DOHH2 (cell line): ENCODE measurements around the gene RGS7.

Experiments used
- H3F3A ChIP-seq: fragments of 200-600 bp; sonication (generic), shearing (Covaris generic); 2 replicates; pipeline ENCODE4 v1.6.0; 2016; ENCODE audit warnings: antibody characterized with exemption, mild to moderate bottlenecking; ENCODE audit not compliant: control insufficient read depth, insufficient read depth
- H3K27ac ChIP-seq: fragments of 200-600 bp; sonication (generic); 2 replicates; pipeline ENCODE4 v1.5.1; 2014; ENCODE audit warnings: low read depth, mild to moderate bottlenecking, low read length, moderate library complexity
- H3K27me3 ChIP-seq: fragments of 200-600 bp; sonication (generic); 2 replicates; pipeline ENCODE4 v1.6.1; 2014; ENCODE audit warnings: mild to moderate bottlenecking, low read length, mixed read lengths; ENCODE audit not compliant: control insufficient read depth
- H3K36me3 ChIP-seq: fragments of 200-600 bp; sonication (generic); 2 replicates; pipeline ENCODE4 v1.6.1; 2014; ENCODE audit warnings: mild to moderate bottlenecking, low read length, moderate library complexity, mixed read lengths; ENCODE audit not compliant: control insufficient read depth
- H3K4me1 ChIP-seq: fragments of 200-600 bp; sonication (generic); 2 replicates; pipeline ENCODE4 v1.6.1; 2014; ENCODE audit warnings: mild to moderate bottlenecking, low read length, mixed read lengths; ENCODE audit not compliant: control insufficient read depth
- H3K4me2 ChIP-seq: fragments of 200-600 bp; sonication (generic); 2 replicates; pipeline ENCODE4 v1.6.0; 2014; ENCODE audit warnings: mild to moderate bottlenecking, low read length, moderate library complexity
- H3K4me3 ChIP-seq: fragments of 200-600 bp; sonication (generic); 2 replicates; pipeline ENCODE4 v1.5.1; 2014; ENCODE audit warnings: mild to moderate bottlenecking, low read length, mixed read lengths
- H3K79me2 ChIP-seq: fragments of 200-600 bp; sonication (generic); 2 replicates; pipeline ENCODE4 v1.6.1; 2014; ENCODE audit warnings: mild to moderate bottlenecking, low read length, mixed read lengths; ENCODE audit not compliant: control insufficient read depth
- H3K9me2 ChIP-seq: fragments of 200-600 bp; sonication (generic); replicated peaks from 2 replicates; pipeline ENCODE4 v1.6.1; 2014; ENCODE audit warnings: mild to moderate bottlenecking, low read length, mixed read lengths; ENCODE audit not compliant: control insufficient read depth
- H3K9me3 ChIP-seq: fragments of 200-600 bp; sonication (generic); 2 replicates; pipeline ENCODE4 v1.6.1; 2014; ENCODE audit warnings: antibody characterized with exemption, low read length, mixed read lengths; ENCODE audit not compliant: control insufficient read depth, insufficient read depth
- H4K20me1 ChIP-seq: fragments of 200-600 bp; sonication (generic); 2 replicates; pipeline ENCODE4 v1.6.0; 2014; ENCODE audit warnings: low read depth, mild to moderate bottlenecking, antibody characterized with exemption, low read length, moderate library complexity; ENCODE audit not compliant: control insufficient read depth, insufficient read depth
- CTCF ChIP-seq: fragments of 200-600 bp; sonication (generic); IDR thresholded peaks from one replicate; pipeline ENCODE4 v1.5.1; 2014; ENCODE audit warnings: antibody characterized with exemption, mild to moderate bottlenecking, low read depth, low read length; ENCODE audit not compliant: poor library complexity, severe bottlenecking
- EZH2phosphoT487 ChIP-seq: fragments of 200-600 bp; sonication (generic); IDR thresholded peaks from 2 replicates; pipeline ENCODE4 v1.6.1; 2017; ENCODE audit warnings: borderline replicate concordance, mild to moderate bottlenecking, antibody characterized with exemption, low read length, moderate library complexity, mixed read lengths

Gene RGS7

GRCh38 chr1:240829487-240829886, 527.5 kb downstream of the RGS7 start:
- Histone ChIP-seq H3K27me3 (no peaks in the 10 kb centered on the region), H3F3A (no peaks in the 10 kb centered on the region), H3K4me2 (no peak overlapping the region), H4K20me1 (no peaks in the 10 kb centered on the region), H3K9me3 (no peaks in the 10 kb centered on the region), H3K4me1 (no peaks in the 10 kb centered on the region), H3K36me3 (no peaks in the 10 kb centered on the region), H3K4me3 (no peak overlapping the region), H3K9me2 (no peaks in the 10 kb centered on the region), H3K79me2 (no peaks in the 10 kb centered on the region), H3K27ac (no peak overlapping the region)
- TF ChIP-seq CTCF (no peak), EZH2phosphoT487 (no peak)

GRCh38 chr1:240827786-240828185, 529.2 kb downstream of the RGS7 start:
- no peaks in the 10 kb centered on the region for H3K9me3 ChIP-seq
- no peaks in the 10 kb centered on the region for H3F3A ChIP-seq
- H3K4me2 ChIP-seq, result no peak overlapping the region
- no peak overlapping the region for H3K4me3 ChIP-seq
- no peaks in the 10 kb centered on the region for H3K36me3 ChIP-seq
- TF ChIP-seq CTCF (no peak), EZH2phosphoT487 (no peak)
- no peaks in the 10 kb centered on the region for H3K27me3 ChIP-seq
- no peaks in the 10 kb centered on the region for H3K79me2 ChIP-seq
- no peaks in the 10 kb centered on the region for H3K9me2 ChIP-seq
- no peak overlapping the region for H3K27ac ChIP-seq
- no peaks in the 10 kb centered on the region for H3K4me1 ChIP-seq
- no peaks in the 10 kb centered on the region for H4K20me1 ChIP-seq

- no peaks in the 10 kb centered on the region for H4K20me1 ChIP-seq
- TF ChIP-seq EZH2phosphoT487 (no peak), CTCF (peak; percentile 20)
- H3K36me3 ChIP-seq, result no peaks in the 10 kb centered on the region
- H3F3A ChIP-seq, result no peaks in the 10 kb centered on the region
- no peaks in the 10 kb centered on the region for H3K9me3 ChIP-seq
- no peaks in the 10 kb centered on the region for H3K9me2 ChIP-seq
- H3K4me2 ChIP-seq, result no peak overlapping the region
- H3K27me3 ChIP-seq, result no peaks in the 10 kb centered on the region
- no peaks in the 10 kb centered on the region for H3K79me2 ChIP-seq
- H3K4me1 ChIP-seq, result no peaks in the 10 kb centered on the region
- no peak overlapping the region for H3K4me3 ChIP-seq
- H3K27ac ChIP-seq, result no peak overlapping the region
Measured at GRCh38 chr1:240824238-240824637, 532.8 kb downstream of the RGS7 start.

DNA sequence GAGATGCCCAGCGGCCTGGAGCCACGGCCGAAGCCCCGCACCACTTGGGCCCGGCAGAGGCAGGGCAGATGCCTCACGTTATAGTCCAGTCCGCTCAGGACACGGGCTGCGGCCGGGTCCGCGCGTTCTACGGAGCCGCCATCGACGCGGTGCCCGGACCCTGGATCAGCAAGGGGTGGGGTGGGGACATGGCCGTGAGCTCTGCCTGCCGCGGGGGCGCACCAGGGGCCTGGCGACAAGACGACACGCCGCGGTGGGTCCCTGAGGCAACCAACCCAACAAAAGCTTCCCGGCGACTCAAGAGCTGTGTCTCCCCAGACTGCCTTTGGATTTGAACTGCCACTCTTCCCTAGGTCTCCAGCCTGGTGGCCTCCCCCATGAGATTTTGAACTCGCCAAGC, 533.6 kb downstream of the RGS7 start:
- Histone ChIP-seq H4K20me1 (no peaks in the 10 kb centered on the region), H3K9me3 (no peaks in the 10 kb centered on the region), H3K4me2 (no peak overlapping the region), H3K27me3 (no peaks in the 10 kb centered on the region), H3K27ac (no peak overlapping the region), H3K4me3 (no peak overlapping the region), H3F3A (no peaks in the 10 kb centered on the region), H3K9me2 (no peaks in the 10 kb centered on the region), H3K4me1 (no peaks in the 10 kb centered on the region), H3K79me2 (no peaks in the 10 kb centered on the region), H3K36me3 (no peaks in the 10 kb centered on the region)
- TF ChIP-seq EZH2phosphoT487 (no peak), CTCF (no peak)
